Spleen (tissue), 11 donors: ENCODE measurements around the gene ABCA4. TPM values are rescaled to one million over a fixed set of nuclear protein-coding genes. Genes with fewer than 3 reads are reported as not detected.

Experiments used
- DNase-seq: peaks from one replicate; pipeline ENCODE4 v3.0.0-alpha.2; 2020
- H3K27ac ChIP-seq, 8 donors: fragments of 200-600 bp; sonication (generic) in 7 of 8; 1 replicate in 4 of 8; 2 replicates in 4 of 8; pipeline versions ENCODE4 v1.5.0 to v1.8.0; 2016 to 2021; ENCODE audit warnings: inconsistent platforms in 4 of 8, mild to moderate bottlenecking in 4 of 8, moderate library complexity in 1 of 8
- H3K27me3 ChIP-seq, 7 donors: fragments of 200-600 bp; sonication (generic) in 6 of 7; replicated peaks in 1 of 7; 1 replicate in 4 of 7; 2 replicates in 3 of 7; pipeline versions ENCODE4 v1.5.0 to v1.8.0; 2016 to 2021; ENCODE audit warnings: inconsistent platforms in 3 of 7, mild to moderate bottlenecking in 1 of 7
- H3K36me3 ChIP-seq, 6 donors: fragments of 200-600 bp; sonication (generic) in 5 of 6; 1 replicate in 4 of 6; 2 replicates in 2 of 6; pipeline versions ENCODE4 v1.5.0 to v1.8.0; 2016 to 2021; ENCODE audit warnings: inconsistent platforms in 2 of 6
- H3K4me1 ChIP-seq, 6 donors: fragments of 200-600 bp; sonication (generic) in 5 of 6; 1 replicate in 3 of 6; 2 replicates in 3 of 6; pipeline versions ENCODE4 v1.5.0 to v1.8.0; 2016 to 2021; ENCODE audit warnings: inconsistent platforms in 3 of 6
- H3K4me3 ChIP-seq, 8 donors: fragments of 200-600 bp; sonication (generic) in 7 of 8; 1 replicate in 4 of 8; 2 replicates in 4 of 8; pipeline versions ENCODE4 v1.5.0 to v1.8.0; 2016 to 2021; ENCODE audit warnings: inconsistent platforms in 4 of 8, mild to moderate bottlenecking in 4 of 8, moderate library complexity in 2 of 8
- H3K9me3 ChIP-seq, 8 donors: fragments of 200-600 bp; sonication (generic) in 7 of 8; 1 replicate in 4 of 8; 2 replicates in 4 of 8; pipeline versions ENCODE4 v1.5.0 to v1.8.0; 2016 to 2021; ENCODE audit warnings: inconsistent platforms in 4 of 8
- POLR2A ChIP-seq, 3 donors: fragments of 450-650 bp; IDR thresholded peaks; one replicate each; pipeline ENCODE4 v1.5.1; 2017; ENCODE audit warnings: antibody characterized with exemption in 3 of 3, mild to moderate bottlenecking in 1 of 3
- POLR2AphosphoS5 ChIP-seq, 3 donors: sonication (generic); formaldehyde crosslinking; IDR thresholded peaks; one replicate each; pipeline ENCODE4 v1.5.1; 2017; ENCODE audit warnings: antibody characterized with exemption in 3 of 3
- WGBS, 5 donors: extraction: QIAGEN DNeasy Blood & Tissue Kit in 3 of 5; methylation state at CpG; one replicate each; pipeline versions ENCODE4 v1.1.5 to v1.1.7; 2013 to 2018; 5-methylcytosine and 5-hydroxymethylcytosine counted together
- intact Hi-C: fragments of 100-400 bp; cut with DNase I; formaldehyde crosslinking; loops from one replicate; pipeline ENCODE4 v1.15.0; 2023; ENCODE audit warnings: low total_unique reads
- polyA plus RNA-seq, 3 donors: library from polyadenylated mRNA; stranded (reverse); fragments of 200-250 nt; gene quantifications; one replicate each; pipeline ENCODE4 v1.2.1, GENCODE V29; 2013
- total RNA-seq, 7 donors: library from RNA; depleted of rRNA in 3 of 7; stranded (reverse); fragments of >200 nt in 3 of 7; fragmentation: NEBNext Ultra II Directional in 4 of 7; extraction: Animal tissue kit (Norgen Biotek cat#: 25700) in 4 of 7; gene quantifications; one replicate each; pipeline versions ENCODE4 v1.1.0 to v1.2.1, GENCODE V29; 2016 to 2021
- TF ChIP-seq, protein P1 (sequence below), 11 experiments: fragments of 200-600 bp in 7 of 11; fragments of 450-650 bp in 4 of 11; sonication (generic) in 4 of 11; IDR thresholded peaks in 8 of 11; conservative IDR thresholded peaks in 3 of 11; 1 replicate in 7 of 11; 2 replicates in 4 of 11; pipeline versions ENCODE4 v1.4.0 to v1.8.0; 2016 to 2021; ENCODE audit warnings: antibody characterized with exemption in 11 of 11, inconsistent platforms in 4 of 11, mild to moderate bottlenecking in 1 of 11
- donor health status: healthy with polysubstance abuse.
- donor health status: DM: no; HTN: no; CAD: no; lungs with moderate emphysema.
- donor health status: DM: no; HTN: no; CAD: no.
- donor health status: Bipolar disorder and iron deficiency.
- donor health status: healthy.
- donor health status: DM: no; HTN: no; CAD: no.
- donor health status: DM: yes; HTN: yes; CAD: no.

Gene ABCA4
- total and polyA plus RNA-seq, 10 donors: 0.04 to 0.64 (median 0.24) TPM

DNA sequence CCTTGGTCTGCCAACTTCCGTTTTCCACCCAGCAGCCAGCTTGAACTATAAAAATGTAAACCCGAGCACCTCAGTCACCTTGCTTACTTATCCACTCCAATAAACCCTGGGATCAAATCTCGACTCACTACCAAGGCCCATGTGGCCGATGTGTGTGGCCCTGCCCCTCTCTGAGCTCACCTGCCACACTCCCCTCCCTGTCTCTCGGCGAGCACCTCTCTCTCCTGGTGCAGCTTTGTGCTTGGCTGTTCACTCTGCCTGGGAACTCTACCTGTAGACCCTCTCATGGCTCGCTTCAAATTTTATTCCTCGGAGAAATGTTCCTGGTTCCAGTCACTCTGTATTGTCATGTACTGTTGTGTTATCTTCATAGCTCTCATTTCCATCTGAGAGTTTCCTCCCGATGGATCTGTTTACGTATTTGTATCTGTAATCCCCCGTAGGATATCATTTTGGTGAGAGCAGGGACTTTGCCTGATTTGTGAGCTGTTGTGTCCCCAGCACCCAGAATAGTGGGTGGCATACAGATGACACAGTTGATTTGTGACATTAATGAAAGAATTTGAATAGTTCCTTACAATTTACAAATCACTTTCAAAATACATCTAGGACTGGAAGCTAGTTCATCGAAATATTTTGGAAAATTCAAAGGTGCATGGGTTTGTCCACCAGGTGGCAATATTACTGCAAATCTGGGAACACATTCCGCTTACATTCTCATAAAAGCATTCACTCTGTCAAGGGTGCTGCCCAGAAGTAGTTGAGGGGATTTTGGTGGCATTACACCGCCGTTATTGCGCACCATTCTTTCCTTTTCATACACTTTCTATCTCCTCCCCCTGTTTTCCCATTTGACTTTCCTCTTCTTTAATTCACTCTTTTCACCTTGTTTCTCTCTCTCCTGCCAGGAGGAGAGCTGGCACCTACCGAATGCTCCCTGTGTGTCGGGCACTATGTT is 95.3 kb downstream of the ABCA4 start:
- intact Hi-C loops: no loop called here
- Histone ChIP-seq H3K4me3 (peak overlapping the region in 1 of 8 donors; percentile 27), H3K36me3 (no peaks in the 10 kb centered on the region), H3K9me3 (no peaks in the 10 kb centered on the region), H3K27me3 (peaks cover 0 to 17% (median 0%) of the 10 kb centered on the region in 7 donors), H3K4me1 (peaks cover 0 to 19% (median 3%) of the 10 kb centered on the region in 6 donors), H3K27ac (no peak overlapping the region)
- WGBS, 5 donors: 62 to 68% (median 65%) methylated on average over 18 of the region's 18 CpGs
- DNase-seq: no peak
- no peak for TF ChIP-seq POLR2A (IDR thresholded peaks at IDR 0.05)
- TF ChIP-seq POLR2AphosphoS5 (IDR thresholded peaks at IDR 0.05): no peak
- TF ChIP-seq, protein P1, sequence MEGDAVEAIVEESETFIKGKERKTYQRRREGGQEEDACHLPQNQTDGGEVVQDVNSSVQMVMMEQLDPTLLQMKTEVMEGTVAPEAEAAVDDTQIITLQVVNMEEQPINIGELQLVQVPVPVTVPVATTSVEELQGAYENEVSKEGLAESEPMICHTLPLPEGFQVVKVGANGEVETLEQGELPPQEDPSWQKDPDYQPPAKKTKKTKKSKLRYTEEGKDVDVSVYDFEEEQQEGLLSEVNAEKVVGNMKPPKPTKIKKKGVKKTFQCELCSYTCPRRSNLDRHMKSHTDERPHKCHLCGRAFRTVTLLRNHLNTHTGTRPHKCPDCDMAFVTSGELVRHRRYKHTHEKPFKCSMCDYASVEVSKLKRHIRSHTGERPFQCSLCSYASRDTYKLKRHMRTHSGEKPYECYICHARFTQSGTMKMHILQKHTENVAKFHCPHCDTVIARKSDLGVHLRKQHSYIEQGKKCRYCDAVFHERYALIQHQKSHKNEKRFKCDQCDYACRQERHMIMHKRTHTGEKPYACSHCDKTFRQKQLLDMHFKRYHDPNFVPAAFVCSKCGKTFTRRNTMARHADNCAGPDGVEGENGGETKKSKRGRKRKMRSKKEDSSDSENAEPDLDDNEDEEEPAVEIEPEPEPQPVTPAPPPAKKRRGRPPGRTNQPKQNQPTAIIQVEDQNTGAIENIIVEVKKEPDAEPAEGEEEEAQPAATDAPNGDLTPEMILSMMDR (IDR thresholded peaks at IDR 0.05 in 8 of 11, conservative IDR thresholded peaks at IDR 0.05 in 3 of 11): peak in 9 of 11 experiments; percentile 32 to 79 (median 60)

DNA sequence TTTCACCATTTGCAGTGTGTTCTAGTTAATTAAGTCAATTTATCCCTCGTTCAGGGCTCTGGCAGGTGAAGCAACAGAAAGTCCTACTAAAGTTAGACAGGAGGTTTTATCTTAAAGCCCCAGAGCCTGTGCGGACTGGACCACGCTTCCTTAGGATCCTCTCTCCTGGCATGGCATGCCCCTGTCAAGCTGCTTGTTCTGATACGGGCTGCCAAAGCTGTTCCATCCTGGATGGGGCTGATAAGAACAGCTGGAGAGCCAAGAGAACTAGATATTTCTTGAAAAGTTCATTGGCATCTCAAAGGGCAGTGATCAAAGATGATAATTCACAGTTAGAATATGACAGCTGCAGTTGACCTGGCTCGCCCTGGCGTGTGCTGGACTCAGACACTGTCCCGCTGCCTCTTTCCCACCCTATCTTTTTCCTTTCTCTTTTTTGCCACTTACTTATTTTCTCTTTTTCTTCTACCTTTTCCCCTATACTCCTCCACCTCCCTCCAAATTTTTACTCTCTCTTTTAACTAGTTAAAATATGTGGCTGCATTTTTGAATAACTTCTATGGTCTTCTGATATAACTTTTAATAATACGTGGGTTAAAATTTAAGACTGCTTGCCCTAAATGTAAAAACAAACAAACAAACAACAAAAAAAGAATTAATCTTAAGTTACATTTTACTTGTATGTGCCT is 96.7 kb downstream of the ABCA4 start:
- Histone ChIP-seq H3K4me3 (no peak overlapping the region), H3K4me1 (peaks cover 0 to 20% (median 5%) of the 10 kb centered on the region in 6 donors), H3K27ac (no peak overlapping the region), H3K27me3 (peaks cover 0 to 17% (median 0%) of the 10 kb centered on the region in 7 donors), H3K36me3 (no peaks in the 10 kb centered on the region), H3K9me3 (no peaks in the 10 kb centered on the region)
- no peak for TF ChIP-seq POLR2AphosphoS5 (IDR thresholded peaks at IDR 0.05)
- TF ChIP-seq, protein P1 (IDR thresholded peaks at IDR 0.05 in 8 of 11, conservative IDR thresholded peaks at IDR 0.05 in 3 of 11): no peak
- no peak for TF ChIP-seq POLR2A (IDR thresholded peaks at IDR 0.05)
- DNase-seq: no peak
- 77 to 83% (median 79%) methylated on average over 8 of the region's 8 CpGs for WGBS, 5 donors
- intact Hi-C loops: no loop called here

DNA sequence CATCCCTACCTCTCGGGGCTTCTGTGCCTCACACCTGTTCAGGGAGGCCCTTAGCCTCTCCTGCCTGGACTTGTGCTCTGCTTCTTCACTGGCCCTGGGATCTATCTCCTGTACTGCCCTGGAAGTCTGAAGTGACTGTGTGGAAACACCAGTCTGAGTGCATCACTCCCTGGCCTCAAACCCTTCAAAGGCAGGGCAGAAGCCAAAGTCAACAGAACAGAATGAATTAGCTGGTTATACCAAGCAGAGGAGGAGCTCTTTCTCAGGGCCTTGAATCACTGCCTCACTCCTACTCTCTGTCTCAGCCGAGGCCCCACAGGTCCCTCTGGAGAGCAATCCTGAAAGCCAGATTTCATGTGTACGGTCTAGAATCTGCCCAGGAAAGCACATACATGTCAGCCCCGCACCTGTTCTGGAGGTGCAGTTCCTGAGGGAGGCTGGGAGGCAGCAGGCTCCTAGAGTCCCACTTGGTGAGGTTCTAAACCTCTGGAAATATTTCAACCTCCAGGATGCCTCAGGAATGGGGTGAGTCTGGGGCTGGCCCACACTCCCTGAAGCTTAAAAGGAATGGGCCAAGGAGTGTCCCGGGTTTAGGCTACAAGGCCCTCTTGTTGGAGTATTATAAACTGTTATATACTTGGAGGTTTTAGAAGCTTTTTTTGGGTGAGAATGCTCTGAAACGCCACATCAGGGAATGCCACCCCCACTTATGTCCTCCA is 98.3 kb downstream of the ABCA4 start:
- Histone ChIP-seq H3K27me3 (peaks cover 0 to 17% (median 0%) of the 10 kb centered on the region in 7 donors), H3K9me3 (no peaks in the 10 kb centered on the region), H3K27ac (no peak overlapping the region), H3K36me3 (no peaks in the 10 kb centered on the region), H3K4me1 (peaks cover 0 to 24% (median 5%) of the 10 kb centered on the region in 6 donors), H3K4me3 (no peak overlapping the region)
- intact Hi-C loops: no loop called here
- 89 to 95% (median 92%) methylated on average over 5 to 6 of the region's 6 CpGs for WGBS, 5 donors
- no peak for DNase-seq
- TF ChIP-seq POLR2A (IDR thresholded peaks at IDR 0.05) (no peak), POLR2AphosphoS5 (IDR thresholded peaks at IDR 0.05) (no peak)
- TF ChIP-seq, protein P1 (IDR thresholded peaks at IDR 0.05 in 8 of 11, conservative IDR thresholded peaks at IDR 0.05 in 3 of 11): no peak
